Cardiac septum (tissue), 1 donor: Measurements from ENCODE around the gene SPTBN4. TPM values are rescaled to one million over a fixed set of nuclear protein-coding genes. Genes with fewer than 3 reads are reported as not detected.

ENCODE experiments used
- DNase-seq: peaks from one replicate; pipeline ENCODE4 v3.0.0-alpha.2; 2020; ENCODE audit warnings: low spot score
- intact Hi-C: fragments of 100-400 bp; cut with DNase I; formaldehyde crosslinking; loops from one replicate; pipeline ENCODE4 v1.14.0; 2022
- total RNA-seq: library from RNA; stranded (reverse); fragmentation: NEBNext Ultra II Directional; extraction: Animal tissue kit (Norgen Biotek cat#: 25700); gene quantifications from one replicate; pipeline ENCODE4 v1.2.1, GENCODE V29; 2021
- donor health status: DM: no; HTN: no; CAD: no.

The SPTBN4 gene
- total RNA-seq, 1 donor from 2014 or later: 5.1 TPM

DNA sequence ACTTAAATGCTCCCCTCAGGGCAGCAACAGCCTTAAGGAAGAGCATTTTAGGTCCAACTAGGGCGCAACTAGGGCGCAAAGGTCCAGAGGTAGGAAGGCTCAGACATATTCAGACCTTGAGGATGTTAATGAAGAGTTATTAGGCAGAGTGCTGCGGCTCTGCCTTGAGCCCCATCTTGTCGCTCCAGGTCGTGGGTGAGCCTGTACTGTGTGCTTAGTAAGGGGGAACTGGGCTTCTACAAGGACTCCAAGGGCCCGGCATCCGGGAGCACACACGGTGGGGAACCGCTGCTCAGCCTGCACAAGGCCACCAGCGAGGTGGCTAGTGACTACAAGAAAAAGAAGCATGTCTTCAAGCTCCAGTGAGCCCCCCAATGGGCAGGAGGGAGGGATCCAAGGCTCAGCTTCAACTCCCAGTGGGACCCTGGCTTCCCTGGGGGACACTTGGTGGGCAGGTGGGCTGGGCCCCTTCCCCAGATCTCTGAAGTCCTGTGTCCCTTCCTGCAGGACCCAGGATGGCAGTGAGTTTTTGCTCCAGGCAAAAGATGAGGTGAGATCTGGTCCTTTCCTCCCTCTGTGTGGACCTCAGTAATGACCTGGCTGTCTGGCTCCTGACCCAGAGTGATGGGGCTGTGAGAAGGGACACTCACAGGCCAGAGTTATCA is 105.2 kb downstream of the SPTBN4 start:
- intact Hi-C loops: loop anchor here (2.0 kb wide), 1 partner anchor 29 kb away; the partner anchor contains the start of gene LTBP4
- no peak for DNase-seq

DNA sequence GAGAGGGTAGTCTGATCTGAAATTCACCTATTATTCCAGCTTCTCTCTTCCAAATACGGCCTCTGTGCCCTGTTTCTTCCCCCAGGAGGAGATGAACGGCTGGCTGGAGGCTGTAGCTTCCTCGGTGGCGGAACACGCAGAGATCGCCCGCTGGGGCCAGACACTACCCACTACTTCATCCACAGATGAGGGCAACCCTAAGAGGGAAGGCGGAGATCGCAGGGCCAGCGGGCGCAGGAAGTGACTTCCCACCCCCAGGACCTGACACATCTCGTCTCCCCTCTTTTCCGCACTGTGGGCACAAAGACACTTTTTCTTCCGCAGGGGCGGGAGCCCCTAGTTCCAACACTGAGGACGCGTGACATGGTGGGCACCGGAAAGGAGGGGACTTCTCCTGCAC is 108.5 kb downstream of the SPTBN4 start:
- intact Hi-C loops: no loop called here
- no peak for DNase-seq

- DNase-seq: no peak
- intact Hi-C loops: no loop called here
Observed at GRCh38 chr19:40576151-40576584, 109.4 kb downstream of the SPTBN4 start.

DNA sequence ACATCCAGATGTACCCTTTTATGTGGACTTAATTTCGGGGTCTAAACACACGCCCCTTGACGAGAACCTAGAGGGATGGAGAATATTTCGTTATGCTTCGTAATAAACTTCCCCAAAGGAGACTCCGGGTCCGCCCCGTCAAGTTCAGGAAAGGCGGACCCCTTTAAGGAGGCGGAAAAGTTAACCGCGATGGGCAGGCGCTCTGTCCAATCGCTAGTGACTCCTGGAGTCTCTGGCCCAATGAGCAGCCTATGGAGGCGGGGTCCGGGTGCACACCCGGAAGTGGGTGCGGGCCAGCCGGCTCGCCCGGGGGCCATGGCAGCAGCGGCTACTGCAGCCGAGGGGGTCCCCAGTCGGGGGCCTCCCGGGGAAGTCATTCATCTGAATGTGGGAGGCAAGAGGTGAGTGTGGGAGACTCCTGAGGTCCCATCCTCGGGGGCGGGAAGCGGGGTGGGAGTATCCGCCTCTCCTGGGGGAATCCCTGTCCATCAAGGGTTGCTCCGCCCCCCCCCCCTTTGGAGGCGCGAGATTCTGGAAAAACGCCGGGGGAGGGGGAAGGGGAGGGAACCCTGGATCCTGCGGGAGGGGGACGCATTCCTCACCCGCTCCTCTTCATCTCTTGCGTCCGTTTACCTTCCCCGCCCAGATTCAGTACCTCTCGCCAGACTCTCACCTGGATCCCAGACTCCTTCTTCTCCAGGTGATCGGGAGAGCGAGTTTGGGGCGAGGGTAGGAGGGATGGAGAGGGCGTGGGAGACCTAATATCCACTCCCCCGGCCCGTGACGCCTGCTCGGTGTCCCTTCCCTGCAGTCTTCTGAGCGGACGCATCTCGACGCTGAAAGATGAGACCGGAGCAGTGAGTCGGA is 110.0 kb downstream of the SPTBN4 start, which contains the start of gene SHKBP1:
TSS of gene SHKBP1 (plus strand) at position 289 of the 867 bp plus-strand sequence. CDS start at position 316, 27 bp downstream.
- intact Hi-C loops: no loop called here
- peak; percentile 97 for DNase-seq

DNA sequence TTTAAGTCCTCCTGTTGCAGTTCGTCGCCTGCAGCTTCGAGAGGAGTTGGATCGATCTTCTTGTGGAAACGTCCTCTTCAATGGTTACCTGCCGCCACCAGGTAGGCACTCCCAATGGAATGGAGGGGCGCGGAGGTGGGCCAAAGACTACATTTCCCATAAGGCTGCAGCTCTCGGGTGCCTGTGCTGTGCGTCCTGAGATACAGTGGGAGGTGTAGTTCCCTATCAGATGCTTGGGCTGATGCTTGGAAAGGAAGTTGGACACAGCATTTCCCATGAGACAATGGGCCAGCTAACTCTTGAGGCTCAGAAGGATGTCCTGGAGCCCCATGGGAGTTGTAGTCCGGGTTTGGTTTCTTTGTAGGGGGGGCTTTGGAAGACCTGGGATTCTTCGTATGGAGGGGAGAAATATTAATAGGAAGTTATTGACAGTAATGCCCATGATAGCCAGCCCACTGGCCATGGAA is 111.7 kb downstream of the SPTBN4 start:
- intact Hi-C loops: no loop called here
- no peak for DNase-seq

DNA sequence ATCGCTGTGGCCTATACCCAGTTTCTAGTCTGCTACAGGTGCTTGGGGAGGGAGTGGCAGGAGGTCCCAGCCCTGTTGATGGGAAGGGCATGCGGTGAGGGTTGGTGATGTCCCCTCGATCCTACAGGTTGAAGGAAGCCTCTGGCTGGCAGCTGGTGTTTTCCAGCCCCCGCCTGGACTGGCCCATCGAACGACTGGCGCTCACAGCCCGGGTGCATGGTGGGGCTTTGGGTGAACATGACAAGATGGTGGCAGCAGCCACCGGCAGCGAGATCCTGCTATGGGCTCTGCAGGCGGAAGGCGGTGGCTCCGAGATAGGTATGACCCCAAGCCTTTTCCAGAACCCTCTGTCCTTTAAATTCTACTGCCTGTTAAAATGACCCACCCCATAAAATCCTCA is 113.8 kb downstream of the SPTBN4 start:
- no peak for DNase-seq
- intact Hi-C loops: no loop called here

DNA sequence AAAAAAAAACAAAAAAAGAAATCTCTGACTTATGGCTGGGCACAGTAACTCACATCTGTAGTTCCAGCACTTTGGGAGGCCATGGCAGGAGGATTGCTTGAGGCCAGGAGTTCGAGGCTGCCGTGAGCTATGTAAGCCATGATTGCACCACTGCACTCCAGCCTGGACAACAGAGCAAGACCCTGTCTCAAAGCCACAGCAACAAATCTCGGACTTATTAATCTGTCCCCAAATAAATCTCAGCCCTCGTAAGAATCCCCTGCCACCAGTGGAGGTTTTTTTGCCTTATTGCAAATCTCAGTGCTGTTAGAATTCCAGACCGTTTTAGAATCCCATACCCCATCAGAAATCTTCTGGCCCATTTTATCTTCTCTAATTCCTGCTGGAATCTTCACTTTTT is 114.7 kb downstream of the SPTBN4 start:
- no peak for DNase-seq
- intact Hi-C loops: no loop called here

- intact Hi-C loops: no loop called here
- no peak for DNase-seq
Observed at GRCh38 chr19:40582467-40582866, 115.7 kb downstream of the SPTBN4 start.

GRCh38 chr19:40583283-40583682 is 116.5 kb downstream of the SPTBN4 start:
- intact Hi-C loops: no loop called here
- DNase-seq: no peak

DNA sequence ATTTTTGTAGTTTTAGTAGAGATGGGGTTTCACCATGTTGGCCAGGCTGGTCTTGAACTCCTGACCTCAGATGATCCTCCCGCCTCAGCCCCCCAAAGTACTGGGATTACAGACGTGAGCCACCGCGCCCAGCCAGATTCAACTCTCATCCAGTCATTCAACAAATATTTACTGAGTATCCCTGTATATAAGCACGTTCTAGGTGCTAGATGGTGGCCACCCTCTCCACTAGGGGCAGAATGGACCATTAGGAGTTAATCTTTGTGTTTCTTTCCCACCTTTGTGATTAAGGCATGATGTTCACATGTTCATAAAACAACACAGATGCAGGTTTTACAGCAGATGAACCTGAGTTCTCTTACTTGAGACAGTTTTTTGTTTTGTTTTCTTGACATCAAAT is 117.2 kb downstream of the SPTBN4 start:
- intact Hi-C loops: no loop called here
- DNase-seq: no peak

DNA sequence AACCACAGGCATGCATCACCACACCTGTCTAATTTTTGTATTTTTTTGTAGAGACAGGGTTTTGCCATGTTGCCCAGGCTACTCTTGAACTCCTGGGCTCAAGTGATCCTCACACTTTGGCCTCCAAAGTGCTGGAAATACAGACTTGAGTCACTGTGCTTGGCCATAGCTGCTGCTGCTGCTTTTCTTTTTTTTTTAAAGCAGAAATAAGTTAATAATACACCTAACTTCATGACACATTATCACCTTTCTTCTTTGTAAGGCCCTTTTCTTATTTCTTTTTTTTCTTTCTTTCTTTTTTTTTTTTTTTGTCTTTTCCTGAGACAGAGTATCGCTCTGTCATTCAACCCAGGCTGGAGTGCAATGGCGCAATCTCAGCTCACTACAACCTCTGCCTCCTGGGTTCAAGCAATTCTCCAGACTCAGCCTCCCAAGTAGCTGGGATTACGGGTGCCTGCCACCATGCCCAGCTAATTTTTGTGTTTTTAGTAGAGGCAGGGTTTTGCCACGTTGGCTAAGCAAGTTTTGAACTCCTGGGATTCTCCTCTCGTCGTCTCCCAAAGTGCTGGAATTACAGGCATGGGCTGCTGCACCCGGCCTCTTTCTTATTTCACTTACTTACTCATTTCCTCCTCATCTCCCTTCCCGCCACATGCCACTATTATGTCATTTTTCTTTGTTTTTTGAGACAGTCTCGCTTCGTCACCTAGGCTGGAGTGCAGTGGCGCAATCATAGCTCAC is 118.6 kb downstream of the SPTBN4 start:
- DNase-seq: no peak
- intact Hi-C loops: no loop called here

DNA sequence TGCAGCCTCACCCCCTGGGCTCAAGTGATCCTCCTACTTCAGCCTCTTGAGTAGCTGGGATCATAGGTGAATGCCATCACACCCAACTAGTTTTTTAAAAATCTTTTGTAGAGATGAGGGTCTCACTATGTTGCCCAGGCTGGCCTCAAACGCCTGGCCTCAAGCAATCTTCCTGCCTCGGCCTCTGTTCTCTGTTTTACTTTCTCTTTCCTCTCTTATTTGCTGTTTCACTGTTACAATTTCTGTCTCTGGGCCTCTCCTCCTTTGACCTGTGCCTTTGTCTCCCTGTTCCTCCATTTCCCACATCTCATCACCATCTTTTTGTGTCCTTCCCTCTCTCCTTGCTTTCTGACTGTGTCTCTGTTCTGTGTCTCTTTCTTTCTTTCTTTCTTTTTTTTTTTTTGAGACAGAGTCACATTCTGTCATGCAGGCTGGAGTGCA is 119.2 kb downstream of the SPTBN4 start:
- DNase-seq: no peak
- intact Hi-C loops: no loop called here

DNA sequence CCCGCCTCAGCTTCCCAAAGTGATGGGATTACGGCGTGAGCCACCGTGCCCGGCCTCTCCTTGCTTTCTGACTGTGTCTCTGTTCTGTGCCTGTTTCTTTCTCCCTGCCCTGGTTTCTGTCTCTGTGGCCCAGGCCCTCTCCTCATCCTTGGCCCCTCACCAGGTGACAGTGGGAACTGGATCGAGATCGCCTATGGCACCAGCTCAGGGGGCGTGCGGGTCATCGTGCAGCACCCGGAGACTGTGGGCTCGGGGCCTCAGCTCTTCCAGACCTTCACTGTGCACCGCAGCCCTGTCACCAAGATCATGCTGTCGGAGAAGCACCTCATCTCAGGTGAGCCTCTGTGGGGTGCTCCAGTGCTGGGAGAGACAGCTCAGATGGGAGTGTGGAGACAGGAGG is 119.8 kb downstream of the SPTBN4 start:
- DNase-seq: no peak
- intact Hi-C loops: no loop called here

GRCh38 chr19:40588110-40588854 is 121.5 kb downstream of the SPTBN4 start:
- intact Hi-C loops: no loop called here
- no peak for DNase-seq

DNA sequence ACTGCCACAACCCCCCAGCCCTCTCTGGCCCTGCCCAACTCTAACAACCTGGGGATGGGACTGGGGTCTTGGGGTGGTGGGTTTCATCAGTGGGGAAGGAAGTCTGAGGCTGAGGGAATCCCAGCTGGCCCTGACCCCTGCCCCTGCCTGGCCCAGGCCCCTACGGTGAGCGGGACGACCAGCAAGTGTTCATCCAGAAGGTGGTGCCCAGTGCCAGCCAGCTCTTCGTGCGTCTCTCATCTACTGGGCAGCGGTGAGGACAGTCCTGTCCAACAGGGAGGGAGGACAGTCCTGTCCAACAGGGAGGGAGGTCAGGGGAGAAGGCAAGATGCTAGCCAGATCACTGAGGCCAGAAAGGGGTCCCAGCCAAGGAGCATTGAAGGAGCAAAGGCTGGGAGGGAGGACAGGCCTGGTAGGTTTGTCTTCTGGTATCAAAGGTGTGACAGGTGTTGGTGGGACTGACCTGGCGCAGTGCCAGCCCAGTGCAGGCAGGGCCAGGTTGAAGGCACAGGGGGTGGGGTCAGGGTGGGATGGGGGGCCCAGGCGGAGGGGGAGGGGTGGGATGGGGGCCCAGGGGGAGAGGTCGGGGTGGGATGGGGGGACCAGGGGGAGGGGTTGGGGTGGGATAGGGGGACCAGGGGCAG is 122.2 kb downstream of the SPTBN4 start:
- intact Hi-C loops: no loop called here
- DNase-seq: no peak

GRCh38 chr19:40589591-40590429 is 123.0 kb downstream of the SPTBN4 start:
- intact Hi-C loops: no loop called here
- no peak for DNase-seq

DNA sequence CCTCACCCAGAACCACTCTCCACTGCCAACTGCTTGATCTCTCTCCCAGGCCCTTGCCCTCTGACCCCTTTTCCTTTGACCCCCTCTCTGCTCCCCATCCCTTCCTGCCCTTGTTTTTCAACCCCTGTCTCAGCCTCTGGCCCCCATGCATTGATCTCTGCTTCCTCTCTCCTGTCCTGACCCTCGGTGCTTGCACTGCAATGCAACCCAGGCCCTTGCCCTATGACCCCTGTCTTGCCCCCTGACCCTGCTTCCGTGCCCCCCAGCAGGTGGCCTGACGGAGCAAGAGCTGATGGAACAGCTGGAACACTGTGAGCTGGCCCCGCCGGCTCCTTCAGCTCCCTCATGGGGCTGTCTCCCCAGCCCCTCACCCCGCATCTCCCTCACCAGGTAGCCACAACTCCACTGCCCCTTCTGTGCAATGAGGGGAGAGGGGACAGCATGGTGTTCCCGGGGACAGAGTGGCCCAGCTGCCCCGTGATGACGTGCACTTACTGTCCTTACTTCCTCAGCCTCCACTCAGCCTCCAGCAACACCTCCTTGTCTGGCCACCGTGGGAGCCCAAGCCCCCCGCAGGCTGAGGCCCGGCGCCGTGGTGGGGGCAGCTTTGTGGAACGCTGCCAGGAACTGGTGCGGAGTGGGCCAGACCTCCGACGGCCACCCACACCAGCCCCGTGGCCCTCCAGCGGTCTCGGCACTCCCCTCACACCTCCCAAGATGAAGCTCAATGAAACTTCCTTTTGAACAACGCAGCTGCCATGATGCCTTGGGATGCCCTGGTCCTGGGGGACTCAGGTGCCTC is 123.9 kb downstream of the SPTBN4 start:
- intact Hi-C loops: no loop called here
- DNase-seq: no peak
